Measurements from ENCODE around the gene SHISA2. TPM values are rescaled to one million over a fixed set of nuclear protein-coding genes. Genes with fewer than 3 reads are reported as not detected.
"Not testable (repeated sequence)": the region's sequence is repeated elsewhere in the genome, so short reads cannot be mapped to it uniquely, and the experiment has no call there.

The SHISA2 gene
- total RNA-seq, 3 donors from 2014 or later (not counting 1 experiment from before 2014, with no cell fraction given), result 0.11 TPM; not detected in 2

GRCh38 chr13:26075498-26075897 lies 23.7 kb upstream of the SHISA2 start:
- Histone ChIP-seq H3K4me1 (ENCODE audit: control insufficient read depth, insufficient read depth, low read length) (no peaks in the 10 kb centered on the region), H3K4me3 (ENCODE audit: low read length) (no peak overlapping the region), H3K9me3 (ENCODE audit: control insufficient read depth, insufficient read depth, low read length) (no peaks in the 10 kb centered on the region), H3K27ac (ENCODE audit: low read length) (no peak overlapping the region), H3K27me3 (ENCODE audit: control insufficient read depth, insufficient read depth, low read length) (no peaks in the 10 kb centered on the region), H3K36me3 (ENCODE audit: control insufficient read depth, insufficient read depth, low read length) (no peaks in the 10 kb centered on the region)
- Mint-ChIP-seq H3K27me3 (ENCODE audit: low read depth in 2 of 2) (peaks cover 16 to 35% of the 10 kb centered on the region in 2 donors), H3K9me3 (no peaks in the 10 kb centered on the region), H3K36me3 (no peaks in the 10 kb centered on the region), H3K27ac (no peak overlapping the region), H3K4me1 (no peaks in the 10 kb centered on the region), H3K4me3 (no peak overlapping the region)
- DNase-seq, result no peak
- no peak for ATAC-seq
- TF ChIP-seq CTCF (IDR thresholded peaks at IDR 0.05), result no peak
- 61% methylated on average over 6 of the region's 6 CpGs for WGBS (ENCODE audit: insufficient coverage)
- intact Hi-C loops (cut with micrococcal nuclease), result no loop called here

- Histone ChIP-seq H3K27ac (ENCODE audit: low read length) (no peak overlapping the region), H3K27me3 (ENCODE audit: control insufficient read depth, insufficient read depth, low read length) (no peaks in the 10 kb centered on the region), H3K4me3 (ENCODE audit: low read length) (no peak overlapping the region), H3K36me3 (ENCODE audit: control insufficient read depth, insufficient read depth, low read length) (no peaks in the 10 kb centered on the region), H3K4me1 (ENCODE audit: control insufficient read depth, insufficient read depth, low read length) (no peaks in the 10 kb centered on the region), H3K9me3 (ENCODE audit: control insufficient read depth, insufficient read depth, low read length) (no peaks in the 10 kb centered on the region)
- intact Hi-C loops (cut with micrococcal nuclease), result no loop called here
- peaks cover 16 to 30% of the 10 kb centered on the region in 2 donors for H3K27me3 Mint-ChIP-seq (ENCODE audit: low read depth in 2 of 2)
- TF ChIP-seq CTCF (IDR thresholded peaks at IDR 0.05), result no peak
- DNase-seq (no peak), ATAC-seq (no peak)
- no peak overlapping the region for H3K27ac Mint-ChIP-seq
- WGBS (ENCODE audit: insufficient coverage), result 60% methylated on average over 16 of the region's 16 CpGs
- no peaks in the 10 kb centered on the region for H3K4me1 Mint-ChIP-seq
- no peaks in the 10 kb centered on the region for H3K36me3 Mint-ChIP-seq
- no peak overlapping the region for H3K4me3 Mint-ChIP-seq
- H3K9me3 Mint-ChIP-seq, result no peaks in the 10 kb centered on the region
These were observed 22.9 kb upstream of the SHISA2 start for GRCh38 chr13:26074706-26075105.

GRCh38 chr13:26072335-26072734 lies 20.5 kb upstream of the SHISA2 start:
- not testable (repeated sequence) for H3K27me3 ChIP-seq (ENCODE audit: control insufficient read depth, insufficient read depth, low read length); H3K4me3 Mint-ChIP-seq; H3K27ac ChIP-seq (ENCODE audit: low read length); H3K4me1 ChIP-seq (ENCODE audit: control insufficient read depth, insufficient read depth, low read length); H3K9me3 Mint-ChIP-seq; H3K9me3 ChIP-seq (ENCODE audit: control insufficient read depth, insufficient read depth, low read length); H3K4me1 Mint-ChIP-seq; H3K36me3 ChIP-seq (ENCODE audit: control insufficient read depth, insufficient read depth, low read length); H3K27ac Mint-ChIP-seq; H3K36me3 Mint-ChIP-seq; H3K4me3 ChIP-seq (ENCODE audit: low read length)
- 50% methylated on average over 1 of the region's 7 CpGs for WGBS (ENCODE audit: insufficient coverage)
- peak in 1 of 2 donors; percentile 19 for DNase-seq
- ATAC-seq, result peak in 1 of 3 donors; percentile 71
- H3K27me3 Mint-ChIP-seq (ENCODE audit: low read depth in 2 of 2), result peaks cover 16 to 26% of the 10 kb centered on the region in 2 donors
- intact Hi-C loops (cut with micrococcal nuclease), result loop anchor here (1.0 kb wide), 1 partner anchor 498 kb away; no protein-coding TSS in a partner anchor

- Histone ChIP-seq H3K4me1 (ENCODE audit: control insufficient read depth, insufficient read depth, low read length) (no peaks in the 10 kb centered on the region), H3K36me3 (ENCODE audit: control insufficient read depth, insufficient read depth, low read length) (no peaks in the 10 kb centered on the region), H3K4me3 (ENCODE audit: low read length) (no peak overlapping the region), H3K27me3 (ENCODE audit: control insufficient read depth, insufficient read depth, low read length) (no peaks in the 10 kb centered on the region), H3K9me3 (ENCODE audit: control insufficient read depth, insufficient read depth, low read length) (no peaks in the 10 kb centered on the region), H3K27ac (ENCODE audit: low read length) (no peak overlapping the region)
- H3K9me3 Mint-ChIP-seq, result no peaks in the 10 kb centered on the region
- peaks cover 10 to 20% of the 10 kb centered on the region in 2 donors for H3K27me3 Mint-ChIP-seq (ENCODE audit: low read depth in 2 of 2)
- no peaks in the 10 kb centered on the region for H3K4me1 Mint-ChIP-seq
- H3K36me3 Mint-ChIP-seq, result no peaks in the 10 kb centered on the region
- intact Hi-C loops (cut with micrococcal nuclease), result loop anchor here (1.0 kb wide), 1 partner anchor 497 kb away; no protein-coding TSS in a partner anchor
- no peak overlapping the region for H3K27ac Mint-ChIP-seq
- no peak for TF ChIP-seq CTCF (IDR thresholded peaks at IDR 0.05)
- H3K4me3 Mint-ChIP-seq, result no peak overlapping the region
- DNase-seq (no peak), ATAC-seq (no peak)
- WGBS (ENCODE audit: insufficient coverage), result 84% methylated on average over 2 of the region's 2 CpGs
These were observed 19.9 kb upstream of the SHISA2 start for GRCh38 chr13:26071691-26072090.

- H3K27ac ChIP-seq (ENCODE audit: low read length); H3K9me3 Mint-ChIP-seq; H3K27me3 ChIP-seq (ENCODE audit: control insufficient read depth, insufficient read depth, low read length); H3K36me3 ChIP-seq (ENCODE audit: control insufficient read depth, insufficient read depth, low read length); ATAC-seq; H3K4me3 Mint-ChIP-seq; H3K4me3 ChIP-seq (ENCODE audit: low read length); H3K4me1 Mint-ChIP-seq; H3K4me1 ChIP-seq (ENCODE audit: control insufficient read depth, insufficient read depth, low read length); intact Hi-C loops (cut with micrococcal nuclease); H3K9me3 ChIP-seq (ENCODE audit: control insufficient read depth, insufficient read depth, low read length); DNase-seq; H3K36me3 Mint-ChIP-seq; H3K27ac Mint-ChIP-seq: not testable (repeated sequence)
- WGBS (ENCODE audit: insufficient coverage), result 84% methylated on average over 7 of the region's 8 CpGs
- H3K27me3 Mint-ChIP-seq (ENCODE audit: low read depth in 2 of 2), result peaks cover 7 to 17% of the 10 kb centered on the region in 2 donors
These were observed 17.8 kb upstream of the SHISA2 start for GRCh38 chr13:26069642-26070041.

GRCh38 chr13:26068372-26068771 lies 16.6 kb upstream of the SHISA2 start:
- peaks cover 7 to 17% of the 10 kb centered on the region in 2 donors for H3K27me3 Mint-ChIP-seq (ENCODE audit: low read depth in 2 of 2)
- H3K27ac ChIP-seq (ENCODE audit: low read length); H3K36me3 ChIP-seq (ENCODE audit: control insufficient read depth, insufficient read depth, low read length); H3K9me3 Mint-ChIP-seq; H3K27ac Mint-ChIP-seq; ATAC-seq; H3K36me3 Mint-ChIP-seq; DNase-seq; H3K4me1 Mint-ChIP-seq; H3K4me3 ChIP-seq (ENCODE audit: low read length); H3K4me3 Mint-ChIP-seq; H3K27me3 ChIP-seq (ENCODE audit: control insufficient read depth, insufficient read depth, low read length); H3K4me1 ChIP-seq (ENCODE audit: control insufficient read depth, insufficient read depth, low read length); H3K9me3 ChIP-seq (ENCODE audit: control insufficient read depth, insufficient read depth, low read length); intact Hi-C loops (cut with micrococcal nuclease): not testable (repeated sequence)
- WGBS (ENCODE audit: insufficient coverage), result 96% methylated on average over 2 of the region's 2 CpGs

Measured in natural killer cell (primary cell).